DOHH2 (cell line): ENCODE data around the gene CDK17.

Source experiments
- H3F3A ChIP-seq: fragments of 200-600 bp; sonication (generic), shearing (Covaris generic); 2 replicates; pipeline ENCODE4 v1.6.0; 2016; ENCODE audit warnings: antibody characterized with exemption, mild to moderate bottlenecking; ENCODE audit not compliant: control insufficient read depth, insufficient read depth
- H3K27ac ChIP-seq: fragments of 200-600 bp; sonication (generic); 2 replicates; pipeline ENCODE4 v1.5.1; 2014; ENCODE audit warnings: low read depth, mild to moderate bottlenecking, low read length, moderate library complexity
- H3K27me3 ChIP-seq: fragments of 200-600 bp; sonication (generic); 2 replicates; pipeline ENCODE4 v1.6.1; 2014; ENCODE audit warnings: mild to moderate bottlenecking, low read length, mixed read lengths; ENCODE audit not compliant: control insufficient read depth
- H3K36me3 ChIP-seq: fragments of 200-600 bp; sonication (generic); 2 replicates; pipeline ENCODE4 v1.6.1; 2014; ENCODE audit warnings: mild to moderate bottlenecking, low read length, moderate library complexity, mixed read lengths; ENCODE audit not compliant: control insufficient read depth
- H3K4me1 ChIP-seq: fragments of 200-600 bp; sonication (generic); 2 replicates; pipeline ENCODE4 v1.6.1; 2014; ENCODE audit warnings: mild to moderate bottlenecking, low read length, mixed read lengths; ENCODE audit not compliant: control insufficient read depth
- H3K4me2 ChIP-seq: fragments of 200-600 bp; sonication (generic); 2 replicates; pipeline ENCODE4 v1.6.0; 2014; ENCODE audit warnings: mild to moderate bottlenecking, low read length, moderate library complexity
- H3K4me3 ChIP-seq: fragments of 200-600 bp; sonication (generic); 2 replicates; pipeline ENCODE4 v1.5.1; 2014; ENCODE audit warnings: mild to moderate bottlenecking, low read length, mixed read lengths
- H3K79me2 ChIP-seq: fragments of 200-600 bp; sonication (generic); 2 replicates; pipeline ENCODE4 v1.6.1; 2014; ENCODE audit warnings: mild to moderate bottlenecking, low read length, mixed read lengths; ENCODE audit not compliant: control insufficient read depth
- H3K9me2 ChIP-seq: fragments of 200-600 bp; sonication (generic); replicated peaks from 2 replicates; pipeline ENCODE4 v1.6.1; 2014; ENCODE audit warnings: mild to moderate bottlenecking, low read length, mixed read lengths; ENCODE audit not compliant: control insufficient read depth
- H3K9me3 ChIP-seq: fragments of 200-600 bp; sonication (generic); 2 replicates; pipeline ENCODE4 v1.6.1; 2014; ENCODE audit warnings: antibody characterized with exemption, low read length, mixed read lengths; ENCODE audit not compliant: control insufficient read depth, insufficient read depth
- H4K20me1 ChIP-seq: fragments of 200-600 bp; sonication (generic); 2 replicates; pipeline ENCODE4 v1.6.0; 2014; ENCODE audit warnings: low read depth, mild to moderate bottlenecking, antibody characterized with exemption, low read length, moderate library complexity; ENCODE audit not compliant: control insufficient read depth, insufficient read depth
- EZH2phosphoT487 ChIP-seq: fragments of 200-600 bp; sonication (generic); IDR thresholded peaks from 2 replicates; pipeline ENCODE4 v1.6.1; 2017; ENCODE audit warnings: borderline replicate concordance, mild to moderate bottlenecking, antibody characterized with exemption, low read length, moderate library complexity, mixed read lengths
- TF ChIP-seq, protein P1 (sequence below): fragments of 200-600 bp; sonication (generic); IDR thresholded peaks from one replicate; pipeline ENCODE4 v1.5.1; 2014; ENCODE audit warnings: antibody characterized with exemption, mild to moderate bottlenecking, low read depth, low read length; ENCODE audit not compliant: poor library complexity, severe bottlenecking

The CDK17 gene

DNA sequence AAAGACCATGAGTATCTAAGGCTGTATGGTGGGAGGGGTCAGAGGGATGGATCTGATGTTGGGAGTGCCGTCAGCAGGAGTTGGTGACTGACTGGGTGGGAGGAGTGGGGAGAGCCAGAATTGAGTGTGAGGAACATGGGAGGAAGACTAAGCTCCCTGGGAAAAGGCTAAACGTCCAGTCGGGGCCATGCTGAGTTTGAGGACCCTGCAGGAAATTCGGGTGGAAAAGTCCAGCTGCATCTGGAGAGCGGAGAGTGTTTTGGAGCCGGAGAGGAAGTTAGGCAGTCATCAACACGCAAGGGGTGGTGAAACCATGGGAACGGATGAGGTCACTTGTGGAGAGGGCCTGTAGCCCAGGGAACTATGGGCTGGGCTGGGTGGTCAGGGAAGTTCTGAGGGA, 145.2 kb downstream of the CDK17 start:
- TF ChIP-seq, protein P1, sequence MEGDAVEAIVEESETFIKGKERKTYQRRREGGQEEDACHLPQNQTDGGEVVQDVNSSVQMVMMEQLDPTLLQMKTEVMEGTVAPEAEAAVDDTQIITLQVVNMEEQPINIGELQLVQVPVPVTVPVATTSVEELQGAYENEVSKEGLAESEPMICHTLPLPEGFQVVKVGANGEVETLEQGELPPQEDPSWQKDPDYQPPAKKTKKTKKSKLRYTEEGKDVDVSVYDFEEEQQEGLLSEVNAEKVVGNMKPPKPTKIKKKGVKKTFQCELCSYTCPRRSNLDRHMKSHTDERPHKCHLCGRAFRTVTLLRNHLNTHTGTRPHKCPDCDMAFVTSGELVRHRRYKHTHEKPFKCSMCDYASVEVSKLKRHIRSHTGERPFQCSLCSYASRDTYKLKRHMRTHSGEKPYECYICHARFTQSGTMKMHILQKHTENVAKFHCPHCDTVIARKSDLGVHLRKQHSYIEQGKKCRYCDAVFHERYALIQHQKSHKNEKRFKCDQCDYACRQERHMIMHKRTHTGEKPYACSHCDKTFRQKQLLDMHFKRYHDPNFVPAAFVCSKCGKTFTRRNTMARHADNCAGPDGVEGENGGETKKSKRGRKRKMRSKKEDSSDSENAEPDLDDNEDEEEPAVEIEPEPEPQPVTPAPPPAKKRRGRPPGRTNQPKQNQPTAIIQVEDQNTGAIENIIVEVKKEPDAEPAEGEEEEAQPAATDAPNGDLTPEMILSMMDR: no peak
- no peak for TF ChIP-seq EZH2phosphoT487
- no peaks in the 10 kb centered on the region for H3K27me3 ChIP-seq
- no peaks in the 10 kb centered on the region for H3K79me2 ChIP-seq
- no peak overlapping the region for H3K4me2 ChIP-seq
- H3K9me2 ChIP-seq: no peaks in the 10 kb centered on the region
- no peaks in the 10 kb centered on the region for H3F3A ChIP-seq
- H3K9me3 ChIP-seq: no peaks in the 10 kb centered on the region
- peaks cover 20% of the 10 kb centered on the region for H3K36me3 ChIP-seq
- no peak overlapping the region for H3K27ac ChIP-seq
- H3K4me3 ChIP-seq: no peak overlapping the region
- H4K20me1 ChIP-seq: 0 out of 2 replicates have a peak, but pooled peaks cover 4% of the 10 kb centered on the region
- H3K4me1 ChIP-seq: peaks cover 12% of the 10 kb centered on the region

DNA sequence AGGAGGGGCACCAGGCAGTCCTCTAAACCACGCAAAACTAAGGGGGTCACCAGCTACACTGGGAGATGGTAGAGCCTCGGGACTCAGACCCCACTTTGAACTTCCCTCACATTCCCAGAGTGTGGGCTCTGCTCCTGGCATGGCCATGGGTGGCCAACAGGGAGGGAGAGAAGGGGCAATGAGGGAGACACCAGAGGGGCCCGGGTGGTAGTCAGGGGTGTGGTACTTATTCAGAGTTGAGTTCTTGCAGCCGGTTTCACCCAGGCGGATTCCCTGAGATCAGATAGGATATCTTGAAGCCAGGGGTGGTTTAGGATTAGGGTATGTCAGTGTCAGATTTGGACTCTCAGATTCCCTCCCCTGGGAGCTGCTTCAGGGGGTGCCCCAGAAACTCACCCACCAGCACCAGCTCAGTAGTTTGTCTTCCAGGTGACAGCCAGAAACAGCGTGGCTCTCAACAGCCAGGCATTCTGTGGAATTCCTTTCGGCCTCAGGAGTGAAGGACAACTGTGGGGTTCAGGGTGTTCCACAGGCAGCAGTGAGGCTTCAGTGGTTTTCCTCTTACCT, 150.0 kb downstream of the CDK17 start:
- no peak overlapping the region for H3K27ac ChIP-seq
- no peaks in the 10 kb centered on the region for H3K27me3 ChIP-seq
- no peaks in the 10 kb centered on the region for H3K4me1 ChIP-seq
- no peaks in the 10 kb centered on the region for H3K9me3 ChIP-seq
- no peak overlapping the region for H3K4me3 ChIP-seq
- H3K9me2 ChIP-seq: no peaks in the 10 kb centered on the region
- no peaks in the 10 kb centered on the region for H3K79me2 ChIP-seq
- TF ChIP-seq, protein P1: no peak
- TF ChIP-seq EZH2phosphoT487: no peak
- peaks cover 2% of the 10 kb centered on the region; the same call in 1 of the 2 replicates for H4K20me1 ChIP-seq
- no peak overlapping the region for H3K4me2 ChIP-seq
- H3F3A ChIP-seq: no peaks in the 10 kb centered on the region
- H3K36me3 ChIP-seq: peaks cover 22% of the 10 kb centered on the region; the same call in 1 of the 2 replicates

DNA sequence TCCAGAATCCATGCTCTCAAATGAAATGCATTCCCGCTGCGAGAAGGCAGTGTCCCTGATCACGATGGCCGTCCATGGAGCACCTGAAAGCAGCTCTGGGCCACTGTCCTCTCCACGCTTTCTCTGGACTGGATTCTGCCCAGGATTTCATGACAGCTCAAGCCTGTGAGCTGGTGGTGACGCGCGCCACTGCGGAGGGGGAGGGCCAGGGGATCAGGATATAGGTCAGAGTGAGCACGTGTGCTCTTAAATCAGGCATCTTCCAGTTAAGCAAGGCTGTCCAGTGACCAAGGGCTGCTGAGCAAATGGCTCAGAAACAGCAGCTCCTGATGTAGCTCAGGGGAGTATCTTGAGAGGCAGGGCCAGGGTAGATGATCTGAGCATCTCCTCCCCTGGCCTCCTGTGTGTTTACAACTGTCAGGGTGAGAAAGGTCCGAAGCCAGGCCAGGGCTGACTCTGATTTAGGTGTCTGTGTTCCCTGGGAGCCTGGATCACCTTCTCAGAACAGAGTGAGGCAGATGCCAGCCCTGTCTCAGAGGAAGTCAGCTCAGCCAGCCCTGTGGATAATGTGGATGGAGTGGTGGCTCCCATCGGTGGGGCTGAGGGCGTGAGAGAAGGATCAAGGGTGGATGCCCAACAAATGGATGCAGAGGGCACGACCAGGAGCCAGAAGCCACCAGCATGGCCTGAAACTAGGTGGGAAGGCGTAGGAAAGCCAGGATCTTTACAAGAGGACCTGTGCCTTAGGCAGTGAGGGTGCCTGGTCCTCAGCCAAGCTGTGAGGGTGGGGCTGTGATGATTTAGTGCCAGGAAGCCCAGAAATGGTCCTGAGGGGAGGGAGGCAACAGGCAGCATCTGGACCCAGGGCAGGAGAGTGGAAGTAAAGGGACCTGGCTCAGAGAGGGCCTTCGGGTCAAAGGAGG, 150.8 kb downstream of the CDK17 start:
- H3F3A ChIP-seq: no peaks in the 10 kb centered on the region
- H3K4me2 ChIP-seq: no peak overlapping the region
- H3K9me3 ChIP-seq: no peaks in the 10 kb centered on the region
- H3K27me3 ChIP-seq: no peaks in the 10 kb centered on the region
- peaks cover 22% of the 10 kb centered on the region; the same call in 1 of the 2 replicates for H3K36me3 ChIP-seq
- H4K20me1 ChIP-seq: peaks cover 2% of the 10 kb centered on the region; the same call in 1 of the 2 replicates
- no peaks in the 10 kb centered on the region for H3K9me2 ChIP-seq
- no peak for TF ChIP-seq EZH2phosphoT487
- TF ChIP-seq, protein P1: no peak
- no peaks in the 10 kb centered on the region for H3K79me2 ChIP-seq
- no peak overlapping the region for H3K4me3 ChIP-seq
- no peaks in the 10 kb centered on the region for H3K4me1 ChIP-seq
- no peak overlapping the region for H3K27ac ChIP-seq
